ENCODE measurements around the gene CDT1. TPM values are rescaled to one million over a fixed set of nuclear protein-coding genes. Genes with fewer than 3 reads are reported as not detected.

CDT1 gene
- polyA plus RNA-seq, 4 donors: 14.4 to 21.9 (median 14.9) TPM

- DNase-seq (ENCODE audit: low read depth in 4 of 4, low spot score in 3 of 4): no peak
Measured at GRCh38 chr16:88854306-88855111, 50.9 kb downstream of the CDT1 start.

DNA sequence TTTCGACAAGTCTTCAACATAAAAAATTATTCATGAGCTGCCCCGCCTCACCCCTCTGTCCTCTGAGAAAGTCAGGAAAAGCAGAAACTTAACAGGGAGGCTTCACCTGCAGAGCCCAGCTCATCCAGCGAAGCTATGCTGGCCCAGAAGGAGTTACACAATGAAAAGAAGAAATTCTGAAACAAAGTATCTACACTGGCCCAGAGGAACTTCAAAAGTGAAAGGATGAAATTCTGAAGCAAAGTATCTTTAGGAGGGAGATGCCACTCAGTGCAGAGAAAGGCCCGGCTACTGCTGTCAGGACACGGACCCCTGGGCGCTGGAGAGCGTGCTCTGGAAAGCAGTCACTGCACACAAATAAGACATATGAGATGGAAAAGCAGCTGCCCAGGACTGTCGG, 51.6 kb downstream of the CDT1 start:
- no peak for DNase-seq (ENCODE audit: low read depth in 4 of 4, low spot score in 3 of 4)

- no peak for DNase-seq (ENCODE audit: low read depth in 4 of 4, low spot score in 3 of 4)
Measured at GRCh38 chr16:88855736-88856121, 52.1 kb downstream of the CDT1 start.

- DNase-seq (ENCODE audit: low read depth in 4 of 4, low spot score in 3 of 4): no peak
Measured at GRCh38 chr16:88856122-88856827, 52.7 kb downstream of the CDT1 start.

DNA sequence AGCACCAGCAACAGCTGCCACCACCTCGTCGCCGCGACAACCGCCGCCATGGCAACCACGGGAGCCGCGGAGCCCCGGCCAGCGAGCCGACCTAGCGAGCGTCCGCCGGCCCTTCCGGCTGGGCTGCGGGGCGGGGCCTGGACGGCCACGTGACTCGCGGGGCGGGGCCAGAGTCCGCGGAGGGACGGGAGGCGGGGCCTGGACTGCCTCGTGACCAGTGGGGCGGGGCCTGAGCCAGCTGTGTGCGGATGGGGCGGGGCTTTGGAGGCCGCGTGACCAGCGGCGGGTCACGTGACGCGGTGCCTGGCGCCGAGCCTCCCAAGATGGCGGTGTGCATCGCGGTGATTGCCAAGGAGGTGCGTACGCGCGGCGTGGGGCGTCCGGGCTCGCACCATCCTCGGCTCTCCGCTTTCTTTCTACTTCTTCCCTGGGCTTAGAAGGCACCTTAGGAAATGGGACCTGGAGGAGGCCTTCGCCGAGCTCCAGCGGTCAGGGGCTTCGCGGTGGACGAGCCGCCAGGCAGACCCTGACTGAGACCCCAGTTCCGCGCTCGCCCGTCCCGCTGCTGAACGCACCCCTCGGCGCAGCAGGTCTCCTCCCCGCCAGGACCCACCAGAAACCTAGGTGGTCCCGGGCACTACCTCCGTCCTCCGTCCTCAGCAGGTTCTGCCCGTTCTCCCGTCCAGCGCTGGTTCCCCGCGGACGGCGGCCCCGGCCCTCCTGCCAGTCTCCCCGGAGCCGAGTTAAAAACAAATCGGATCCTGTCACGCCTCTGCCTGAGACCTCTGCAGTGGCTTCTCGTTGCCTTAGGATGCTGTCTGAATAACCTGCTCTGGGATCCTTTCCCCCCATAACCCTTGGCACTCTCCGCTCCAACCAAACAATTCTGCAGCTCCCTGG, 53.5 kb downstream of the CDT1 start, which contains the start of the genes GALNS and TRAPPC2L:
Gene GALNS (minus strand): TSS at position 120 of the 900 bp plus-strand sequence. CDS start 70 bp downstream, at position 50.
Gene TRAPPC2L (plus strand): TSS at position 300 of the 900 bp plus-strand sequence. CDS start 24 bp downstream, at position 324.
- peak; percentile 89 to 95 (median 92) for DNase-seq (ENCODE audit: low read depth in 4 of 4, low spot score in 3 of 4)

DNA sequence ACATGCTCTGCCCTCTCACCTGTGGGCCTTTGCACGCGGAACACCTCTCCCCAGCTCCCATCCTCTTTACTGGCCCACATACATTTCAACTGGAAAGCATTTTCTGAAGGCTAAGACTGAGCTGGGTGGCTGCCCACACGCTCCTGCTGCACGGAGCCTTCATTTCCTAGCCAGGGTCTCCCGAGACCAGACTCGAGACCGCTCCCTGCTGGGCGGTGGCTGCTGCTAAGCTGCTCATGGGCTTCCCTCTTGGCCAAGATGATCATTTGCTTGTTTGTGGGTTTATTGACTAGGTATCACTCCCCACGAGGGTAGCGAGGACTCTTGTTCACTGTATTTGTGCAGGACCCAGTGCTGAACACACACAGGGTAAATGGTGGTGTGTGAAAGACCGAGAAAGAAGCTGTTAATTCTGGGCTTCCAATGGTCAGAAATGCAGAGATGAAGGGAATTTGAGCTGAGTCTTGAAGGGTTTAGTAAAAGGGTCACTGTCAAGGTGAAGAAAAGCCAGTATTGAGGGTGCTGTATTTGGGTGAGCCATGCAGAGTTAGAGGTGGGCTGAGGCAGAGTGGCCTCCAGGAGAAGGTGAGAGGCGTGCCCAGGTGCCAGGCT, 54.2 kb downstream of the CDT1 start:
- DNase-seq (ENCODE audit: low read depth in 4 of 4, low spot score in 3 of 4): peak in 3 of 4 donors; percentile 35 to 52 (median 44)

Other genes with a start within 250 kb of the CDT1 start
- 10 to 100 TPM; 32.6 to 42.2 (median 34.8) TPM for gene ZC3H18, start 233.4 kb upstream of the CDT1 start, polyA plus RNA-seq (ENCODE audit: insufficient read length in 4 of 4)
- under 1 TPM in 1 of 4 donors, not detected in 3; 0.20 TPM for gene IL17C, start 165.2 kb upstream of the CDT1 start, polyA plus RNA-seq (ENCODE audit: insufficient read length in 4 of 4)
- 100 to 1,000 TPM; 102 to 202 (median 108) TPM for gene CYBA, start 152.7 kb upstream of the CDT1 start, polyA plus RNA-seq (ENCODE audit: insufficient read length in 4 of 4)
- gene MVD, start 140.7 kb upstream of the CDT1 start, polyA plus RNA-seq (ENCODE audit: insufficient read length in 4 of 4): 10 to 100 TPM; 25.4 to 40.6 (median 27.4) TPM
- under 1 TPM; 0.39 to 0.86 (median 0.60) TPM for gene SNAI3, start 117.3 kb upstream of the CDT1 start, polyA plus RNA-seq (ENCODE audit: insufficient read length in 4 of 4)
- gene RNF166, start 97.4 kb upstream of the CDT1 start, polyA plus RNA-seq (ENCODE audit: insufficient read length in 4 of 4): 10 to 100 TPM; 14.1 to 21.7 (median 19.9) TPM
- 10 to 100 TPM; 10.3 to 17.9 (median 10.8) TPM for gene CTU2, start 97.3 kb upstream of the CDT1 start, polyA plus RNA-seq (ENCODE audit: insufficient read length in 4 of 4)
- 10 to 100 TPM; 25.6 to 55.5 (median 32.9) TPM for gene PIEZO1, start 18.6 kb upstream of the CDT1 start, polyA plus RNA-seq (ENCODE audit: insufficient read length in 4 of 4)
- gene APRT, start 8.1 kb downstream of the CDT1 start, polyA plus RNA-seq (ENCODE audit: insufficient read length in 4 of 4): 100 to 1,000 TPM in 1 of 4 donors, 10 to 100 TPM in 3; 80.7 to 126 (median 87.1) TPM
- gene GALNS, start 53.2 kb downstream of the CDT1 start, polyA plus RNA-seq (ENCODE audit: insufficient read length in 4 of 4): 10 to 100 TPM; 21.3 to 23.4 (median 22.7) TPM
- 10 to 100 TPM; 73.2 to 90.6 (median 80.1) TPM for gene TRAPPC2L, start 53.3 kb downstream of the CDT1 start, polyA plus RNA-seq (ENCODE audit: insufficient read length in 4 of 4)
- under 1 TPM in 1 of 4 donors, not detected in 3; 0.09 TPM for gene PABPN1L, start 62.9 kb downstream of the CDT1 start, polyA plus RNA-seq (ENCODE audit: insufficient read length in 4 of 4)
- 1 to 10 TPM; 2.4 to 3.3 (median 2.8) TPM for gene CBFA2T3, start 173.4 kb downstream of the CDT1 start, polyA plus RNA-seq (ENCODE audit: insufficient read length in 4 of 4)